HuH-7 (cell line): ENCODE results near the gene OCA2.
"Not testable (repeated sequence)": the region's sequence is repeated elsewhere in the genome, so short reads cannot be mapped to it uniquely, and the experiment has no call there.

Experiments used
- DNase-seq: peaks from one replicate; pipeline ENCODE4 v3.0.0; 2011; ENCODE audit warnings: low spot score

The OCA2 gene

DNA sequence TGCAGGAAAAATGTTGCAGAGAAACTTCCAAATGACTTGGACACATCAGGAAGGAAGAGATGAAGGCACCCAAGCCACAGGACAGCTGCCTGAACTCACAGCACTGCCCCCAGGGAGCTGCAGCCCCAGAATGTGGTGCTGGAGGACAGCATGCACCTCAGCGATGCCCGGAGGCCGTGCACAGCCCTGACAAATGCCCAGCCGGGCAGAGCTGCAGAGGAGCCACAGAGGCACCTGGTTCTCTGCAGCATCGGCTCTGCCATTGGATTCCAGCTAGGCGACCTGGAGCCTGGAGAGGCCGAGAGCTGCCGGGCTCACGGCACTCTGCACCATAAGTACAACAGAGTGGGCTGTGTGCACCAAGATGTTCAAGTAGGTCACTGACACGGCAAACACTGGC, 97.5 kb downstream of the OCA2 start:
- no peak for DNase-seq

DNA sequence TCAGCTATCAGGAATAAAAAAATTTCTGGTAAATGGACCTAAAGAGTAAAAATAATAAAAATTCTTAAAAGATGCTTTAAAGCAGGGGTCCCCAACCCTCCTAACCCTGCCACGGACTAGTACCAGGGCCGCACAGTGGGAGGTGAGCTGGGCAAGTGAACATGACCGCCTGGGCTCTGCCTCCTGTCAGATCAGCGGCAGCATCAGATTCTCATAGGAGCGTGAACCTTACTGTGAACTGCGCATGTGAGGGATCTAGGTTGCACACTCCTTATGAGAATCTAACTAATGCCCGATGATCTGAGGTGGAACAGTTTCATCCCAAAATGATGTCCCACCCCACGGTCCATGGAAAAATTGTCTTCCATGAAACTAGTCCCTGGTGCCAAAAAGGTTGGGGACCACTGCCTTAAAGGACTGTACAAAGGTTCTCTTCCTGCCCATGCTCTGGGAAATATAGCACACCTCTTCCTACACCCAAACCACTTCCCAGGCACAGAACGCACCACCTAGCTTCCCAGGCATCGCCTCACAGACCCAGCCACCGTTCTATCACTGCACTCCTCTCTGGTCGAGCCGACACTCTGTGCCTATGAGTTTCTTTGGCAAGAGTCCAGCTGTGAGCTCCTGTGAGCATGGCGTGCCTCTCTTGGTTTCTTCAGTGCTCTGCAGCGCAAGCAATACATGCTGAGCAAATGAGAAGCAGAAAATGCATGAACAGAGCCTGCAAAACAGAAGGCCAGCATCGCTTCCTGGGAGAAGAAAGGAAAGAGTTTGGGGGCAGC, 104.9 kb downstream of the OCA2 start:
- no peak for DNase-seq

DNA sequence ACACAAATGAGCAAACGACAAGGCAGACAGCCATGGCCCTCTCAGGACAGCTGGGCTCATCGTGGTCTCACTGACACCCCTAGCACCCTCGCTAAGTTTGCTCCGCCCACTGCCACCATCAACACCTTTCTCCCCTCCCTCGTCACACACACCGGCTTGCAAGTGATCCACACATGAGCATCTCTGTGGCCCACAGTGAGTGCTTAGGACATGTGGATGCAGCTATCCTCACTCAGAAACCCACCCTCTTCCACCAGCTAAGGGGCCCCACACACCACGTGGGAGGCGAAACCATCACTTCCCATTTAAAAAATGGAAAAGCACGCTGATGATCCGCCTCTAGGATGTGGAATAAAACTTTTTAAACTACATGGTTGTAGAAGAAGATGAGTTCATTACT, 105.6 kb downstream of the OCA2 start:
- no peak for DNase-seq

DNA sequence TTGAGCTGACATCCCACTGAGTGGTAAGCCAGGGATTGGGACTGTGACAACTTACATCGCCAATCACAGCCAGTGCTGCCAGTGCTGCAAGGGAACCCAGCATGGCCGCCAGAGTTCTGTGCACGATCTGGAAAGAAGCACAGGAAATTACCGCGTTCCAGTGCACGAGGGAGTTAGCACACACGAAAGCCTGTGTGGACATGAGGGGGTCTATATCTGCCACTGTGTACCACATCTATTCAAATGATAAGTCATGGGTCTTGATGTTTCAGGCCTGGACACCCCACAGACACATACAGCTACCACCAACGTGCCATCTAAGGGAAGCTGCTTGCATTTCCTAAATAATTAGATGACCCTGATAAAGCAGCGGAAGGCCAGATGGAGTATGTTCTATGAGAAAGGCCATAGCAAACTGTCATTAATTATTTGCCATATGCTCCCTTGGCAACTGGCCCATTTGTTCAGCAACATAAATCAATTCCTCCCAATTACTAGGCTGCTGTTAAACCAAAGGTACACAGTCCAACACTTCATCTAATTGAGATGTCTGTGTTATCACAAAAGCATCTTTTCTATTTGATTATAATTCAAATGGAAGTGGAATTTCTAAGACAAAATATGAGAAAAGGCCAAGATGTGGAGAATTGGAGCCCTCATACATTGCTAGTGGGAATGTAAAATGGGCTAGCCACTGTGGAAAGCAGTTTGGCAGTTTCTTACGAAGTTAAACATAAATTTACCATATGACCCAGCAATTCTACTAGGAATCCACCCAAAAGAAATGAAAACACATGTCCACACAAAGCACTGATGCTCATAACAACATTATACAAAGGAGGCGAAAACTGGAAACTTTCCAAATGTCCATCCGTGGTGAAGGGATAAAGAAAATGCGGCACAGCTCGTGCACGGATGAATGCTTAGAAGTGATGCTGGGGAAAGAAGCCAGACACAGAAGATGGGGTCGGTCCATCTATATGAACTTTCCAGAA, 108.3 kb downstream of the OCA2 start:
- DNase-seq = no peak

DNA sequence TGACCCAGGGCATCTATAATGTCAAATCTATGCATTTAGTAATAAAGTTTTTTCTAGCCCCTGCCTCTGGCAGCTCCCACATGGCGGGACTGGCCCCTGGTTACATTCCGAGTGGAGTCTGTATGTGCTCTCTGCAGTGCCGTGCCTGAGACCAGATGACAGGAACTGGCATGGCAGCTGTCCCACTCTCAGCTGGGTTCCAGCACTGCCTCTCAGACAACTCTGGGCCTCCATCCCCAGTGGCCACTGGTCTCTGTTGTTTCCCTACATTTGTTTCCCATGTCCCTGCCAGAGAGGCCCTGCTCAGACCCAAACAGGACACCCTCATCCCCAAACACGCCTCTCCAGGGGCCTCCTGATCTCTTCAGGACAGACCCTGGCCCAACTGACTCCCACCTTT, 109.3 kb downstream of the OCA2 start:
- DNase-seq = no peak

DNA sequence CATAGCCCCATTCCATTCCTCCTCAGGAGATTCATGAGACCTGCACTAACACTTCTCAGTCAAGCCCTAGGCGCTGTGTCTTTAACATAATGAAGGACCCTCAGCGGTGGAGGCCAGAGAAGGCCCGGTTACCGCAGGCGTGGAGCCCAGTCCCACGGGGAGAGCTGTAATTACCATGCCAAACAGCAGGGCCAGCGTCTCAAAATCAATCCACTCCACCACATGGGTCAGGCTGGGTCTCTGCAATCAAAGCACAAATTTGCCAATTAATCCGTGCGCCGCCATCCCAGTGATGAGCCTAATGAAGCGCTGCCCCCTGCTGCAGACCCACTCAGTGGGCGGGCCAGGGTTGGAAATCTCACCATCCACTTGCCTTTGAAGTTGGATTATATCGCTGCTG, 109.7 kb downstream of the OCA2 start:
- DNase-seq = no peak

DNA sequence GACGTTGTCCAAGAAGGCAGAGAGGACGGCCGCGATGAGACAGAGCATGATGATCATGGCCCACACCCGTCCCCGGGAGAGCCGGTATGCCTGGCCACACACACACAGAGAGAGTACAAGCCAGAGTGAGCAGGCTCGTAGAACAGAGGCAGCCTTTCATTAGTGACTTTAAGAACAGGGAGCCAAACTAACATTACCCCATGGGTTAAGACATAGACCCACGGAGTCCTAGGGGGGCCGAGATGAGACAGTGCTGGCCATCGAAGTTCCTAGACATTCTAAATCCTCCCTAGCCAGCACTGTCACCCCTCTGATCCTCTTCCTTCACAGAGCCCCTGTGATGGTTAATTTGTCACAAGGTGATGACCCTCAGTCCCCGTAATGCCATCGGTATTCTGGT, 114.0 kb downstream of the OCA2 start:
- DNase-seq = no peak

DNA sequence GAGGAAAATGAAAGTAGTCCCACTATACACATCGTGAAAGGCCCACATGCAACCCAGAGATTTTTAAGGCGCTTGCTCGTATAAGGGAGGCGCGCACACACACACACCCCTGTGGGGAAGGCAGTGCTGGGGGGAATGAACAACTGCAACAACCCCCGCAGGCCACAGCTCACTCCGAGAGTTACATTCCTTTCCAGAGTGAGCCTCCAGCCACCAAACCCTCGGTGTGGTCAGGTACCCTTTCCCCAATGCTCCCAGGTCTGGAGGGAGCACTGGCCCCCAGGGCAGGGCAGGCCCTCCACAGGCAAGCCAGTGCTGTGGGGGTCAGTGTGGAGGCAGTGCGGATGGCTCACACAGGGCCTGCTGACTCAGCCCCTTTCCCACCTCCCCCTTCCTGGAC, 115.6 kb downstream of the OCA2 start:
- no peak for DNase-seq

DNA sequence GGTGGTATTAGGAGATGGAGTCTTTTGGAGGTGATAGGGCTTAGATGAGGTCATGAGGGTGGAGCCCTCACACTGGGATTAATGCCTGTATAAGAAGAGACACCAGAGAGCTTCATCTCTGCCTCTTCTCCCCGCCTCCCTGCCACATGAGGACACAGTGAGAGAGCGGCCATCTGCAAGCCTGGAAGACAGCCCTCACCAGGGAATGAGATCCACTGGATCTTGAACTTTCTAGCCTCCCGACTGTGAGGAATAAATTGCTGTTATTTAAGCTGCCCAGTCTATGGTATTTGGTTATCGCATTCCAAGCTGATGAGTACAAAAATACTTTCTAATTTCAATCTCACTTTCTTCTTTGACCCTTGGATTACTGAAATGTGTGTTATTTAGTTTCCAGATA, 121.4 kb downstream of the OCA2 start:
- no peak for DNase-seq

DNA sequence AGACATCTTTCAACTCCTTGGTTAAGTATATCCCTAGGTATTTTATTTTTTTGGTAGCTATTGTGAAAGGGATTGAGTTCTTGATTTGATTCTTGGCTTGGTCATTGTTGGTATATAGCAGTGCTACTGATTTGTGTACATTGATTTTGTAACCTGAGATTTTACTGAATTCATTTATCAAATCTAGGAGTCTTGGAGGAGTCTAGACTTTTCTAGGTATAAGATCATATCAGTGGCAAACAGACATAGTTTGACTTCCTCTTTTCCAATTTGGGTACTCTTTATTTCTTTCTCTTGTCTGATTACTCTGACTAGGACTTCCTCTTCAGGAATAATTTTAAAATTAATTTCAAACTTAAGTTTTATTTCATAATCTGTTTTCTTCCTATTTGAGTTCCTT, 125.2 kb downstream of the OCA2 start:
- DNase-seq = no peak

DNA sequence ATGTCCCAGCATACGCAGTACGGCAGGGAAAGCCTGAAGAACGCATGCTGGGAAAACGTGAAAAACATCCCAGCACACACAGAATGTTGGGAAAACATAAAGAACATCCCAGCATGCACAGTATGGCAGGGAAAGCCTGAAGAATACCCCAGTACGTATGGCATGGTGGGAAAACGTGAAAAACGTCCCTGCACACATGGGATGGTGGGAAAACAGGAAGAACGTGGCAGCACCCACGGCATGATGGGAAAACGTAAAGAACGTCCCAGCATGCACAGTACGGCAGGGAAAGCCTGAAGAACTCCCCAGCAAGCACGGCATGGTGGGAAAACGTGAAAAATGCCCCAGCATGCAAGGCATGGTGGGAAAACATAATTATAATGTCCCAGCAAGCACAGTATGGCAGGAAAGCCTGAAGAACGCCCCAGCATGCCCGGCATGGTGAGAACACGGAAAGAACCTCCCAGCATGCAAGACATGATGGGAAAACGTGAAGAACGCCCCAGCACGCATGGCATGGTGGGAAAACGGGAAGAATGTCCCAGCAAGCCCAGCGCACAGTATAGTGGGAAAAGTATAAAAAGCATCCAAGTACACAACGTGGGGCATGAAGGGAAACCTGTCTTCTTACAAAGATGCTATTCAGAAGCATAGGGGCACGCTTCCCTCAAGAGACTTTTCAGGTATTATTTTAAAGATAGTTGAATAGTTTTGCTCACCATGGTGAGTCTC, 128.3 kb downstream of the OCA2 start:
- no peak for DNase-seq

DNA sequence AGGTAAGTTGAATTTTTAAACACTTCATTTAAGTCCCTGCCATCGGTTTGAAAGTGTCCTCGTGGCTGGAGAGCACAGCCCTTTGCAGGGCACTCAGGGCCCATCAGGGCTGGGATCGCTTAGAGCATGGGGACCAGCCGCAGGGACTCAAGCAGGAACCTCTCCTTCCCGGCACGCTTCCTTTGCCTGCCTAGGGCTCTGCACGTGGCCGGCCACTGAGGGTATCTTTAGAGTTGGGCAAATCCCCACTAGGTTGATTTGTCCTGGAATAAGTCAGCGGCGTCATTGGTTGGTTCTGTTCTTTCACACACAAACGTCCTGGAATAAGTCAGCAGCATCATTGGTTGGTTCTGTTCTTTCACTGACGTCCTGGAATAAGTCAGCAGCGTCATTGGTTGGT, 131.6 kb downstream of the OCA2 start:
- no peak for DNase-seq

DNA sequence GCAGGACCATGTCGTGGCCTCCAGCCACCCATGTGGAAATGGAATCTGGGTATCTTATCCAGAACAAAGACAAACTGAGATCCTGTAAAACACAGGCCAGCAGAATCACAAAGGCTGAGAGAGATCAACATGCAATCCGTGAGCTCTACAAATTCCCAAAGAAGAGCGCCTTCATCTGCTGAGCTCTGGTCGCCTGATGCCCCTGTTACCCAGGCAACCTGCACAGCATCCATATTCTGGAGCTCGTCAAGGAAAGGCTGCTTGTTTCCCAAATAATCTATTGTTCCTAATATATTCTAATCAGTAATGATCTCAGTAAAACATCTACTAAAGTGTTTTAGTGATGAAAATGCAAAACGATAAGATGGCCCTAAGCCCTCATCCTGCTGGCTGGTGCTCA, 133.6 kb downstream of the OCA2 start:
- no peak for DNase-seq

DNA sequence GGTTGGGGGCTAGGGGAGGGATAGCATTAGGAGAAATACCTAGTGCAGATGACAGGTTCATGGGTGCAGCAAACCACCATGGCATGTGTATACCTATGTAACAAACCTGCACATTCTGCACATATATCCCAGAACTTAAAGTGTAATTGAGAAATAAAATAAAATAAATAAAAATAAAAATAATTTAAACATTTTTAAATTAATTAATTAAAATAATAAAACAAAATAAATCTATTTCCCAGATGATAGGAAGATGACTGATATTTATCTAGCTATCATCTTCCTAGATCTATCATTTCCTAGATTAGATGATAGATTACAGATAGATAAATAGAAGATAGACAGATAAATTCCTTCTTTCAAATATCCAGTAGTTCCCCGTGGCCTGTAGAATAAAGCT, 137.3 kb downstream of the OCA2 start:
- no peak for DNase-seq

DNA sequence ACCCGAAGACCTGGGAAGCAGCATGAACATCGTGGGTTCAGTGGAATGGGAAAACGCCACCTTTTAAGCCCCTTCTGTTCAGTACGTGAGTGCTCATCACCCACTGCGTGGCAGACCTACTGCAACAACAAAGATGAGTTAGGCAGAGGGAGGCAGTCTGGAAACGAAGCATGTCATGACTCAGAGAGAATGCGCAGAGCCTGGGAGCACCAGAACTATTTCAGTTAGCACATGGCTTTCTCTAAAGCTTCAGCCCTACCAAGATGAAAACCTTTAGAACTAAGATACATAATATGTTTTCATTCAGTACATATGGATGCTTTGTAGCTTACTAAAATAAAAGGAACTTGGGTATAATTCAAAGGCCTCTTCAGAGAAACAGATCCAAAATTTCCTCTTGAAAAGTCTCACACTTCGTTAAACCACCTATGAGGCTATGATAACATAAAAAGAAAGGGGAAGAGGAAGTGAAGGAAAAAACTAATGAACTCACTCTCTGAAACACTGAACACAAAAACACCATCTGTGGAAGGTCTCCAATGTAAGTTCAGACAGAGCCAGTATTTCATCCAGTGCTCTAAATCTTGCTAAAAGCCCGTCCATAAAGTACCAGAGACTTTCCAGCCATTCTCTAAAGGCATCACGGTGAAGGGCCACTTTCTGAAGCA, 140.1 kb downstream of the OCA2 start:
- no peak for DNase-seq

DNA sequence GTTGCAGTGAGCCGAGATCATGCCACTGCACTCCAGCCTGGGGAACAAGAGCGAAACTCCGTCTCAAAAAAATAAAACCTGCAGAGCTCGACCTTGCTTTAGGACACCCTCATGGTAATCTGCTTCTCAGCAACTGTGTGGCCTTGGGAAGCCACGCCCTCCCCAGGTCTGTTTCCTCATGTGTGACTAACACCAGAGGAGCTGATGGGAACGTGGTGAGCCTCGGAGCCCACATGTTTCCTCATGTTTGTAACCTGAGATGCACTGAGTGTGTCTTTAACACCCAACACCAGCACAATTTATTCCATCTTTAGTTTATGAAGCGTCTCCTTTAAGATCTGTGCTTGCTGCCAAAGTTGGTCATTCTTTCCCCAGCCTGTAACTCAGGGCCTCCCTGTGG, 142.8 kb downstream of the OCA2 start:
- DNase-seq = no peak

DNA sequence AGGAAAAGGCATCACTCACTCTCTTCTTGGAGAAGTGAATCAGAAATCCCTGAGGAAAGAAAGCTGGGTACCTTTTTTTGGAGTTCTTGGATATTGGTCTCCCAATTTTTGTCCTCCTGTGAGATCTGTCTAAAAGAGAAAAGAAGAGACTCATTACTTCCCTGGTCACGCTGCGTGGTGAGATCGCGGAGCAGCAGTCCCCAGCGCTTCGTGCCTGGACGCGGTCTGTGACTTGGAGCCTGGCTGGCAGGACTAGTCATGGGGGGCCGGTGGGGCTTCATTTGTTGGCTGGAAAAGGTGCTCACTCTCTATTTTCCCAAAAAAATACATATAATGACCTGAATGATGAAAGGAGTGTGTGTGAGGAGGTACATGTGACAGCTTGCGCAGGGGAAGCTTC, 144.0 kb downstream of the OCA2 start:
- DNase-seq = no peak

DNA sequence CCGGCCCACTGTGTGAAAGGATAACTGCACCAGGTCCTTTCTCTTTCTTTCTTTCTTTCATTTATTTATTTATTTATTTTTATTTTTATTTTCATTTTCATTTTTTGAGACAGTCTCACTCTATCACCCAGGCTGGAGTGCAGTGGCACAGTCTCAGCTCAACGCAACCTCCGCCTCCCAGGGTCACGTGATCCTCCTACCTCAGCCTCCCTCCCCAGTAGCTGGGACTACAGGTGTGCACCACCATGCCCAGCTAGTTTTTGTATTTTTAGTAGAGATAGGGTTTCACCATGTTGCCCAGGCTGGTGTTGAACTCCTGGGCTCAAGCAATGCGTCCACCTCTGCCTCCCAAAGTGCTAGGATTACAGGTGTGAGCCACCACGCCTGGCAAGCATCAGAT, 146.5 kb downstream of the OCA2 start:
- DNase-seq = not testable (repeated sequence)

DNA sequence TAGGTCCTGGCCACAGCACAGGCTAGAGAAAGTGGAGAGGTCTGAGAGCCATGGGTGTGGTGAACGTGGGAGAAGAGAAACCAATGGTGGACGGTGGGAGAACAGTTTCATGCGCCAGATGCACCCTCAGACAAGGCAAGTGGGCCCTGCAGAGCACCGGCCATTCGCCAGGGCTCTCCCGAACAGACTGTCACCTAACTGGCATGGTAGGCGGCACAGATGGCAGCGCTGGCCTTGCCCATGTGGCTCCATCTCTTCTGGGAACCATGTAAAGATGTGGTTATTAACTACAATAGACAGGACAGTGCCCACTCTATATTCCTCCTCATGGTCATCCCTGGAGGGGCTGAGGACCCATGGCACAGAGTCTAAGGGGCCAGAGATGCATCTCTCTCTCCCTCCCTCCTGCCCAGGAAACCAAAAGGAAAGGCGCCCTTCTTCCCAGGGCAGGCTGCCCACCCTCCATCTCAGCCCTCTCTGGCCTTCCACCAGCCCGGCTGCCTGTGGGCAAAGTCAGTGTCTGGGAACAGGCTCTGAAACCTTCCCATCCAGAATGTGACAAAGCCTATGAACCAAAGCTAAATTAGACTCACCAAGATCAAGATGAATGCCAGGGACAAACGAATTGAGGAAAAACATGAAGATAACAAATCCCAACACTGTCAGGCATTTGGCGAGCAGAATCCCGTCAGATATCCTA, 147.8 kb downstream of the OCA2 start:
- DNase-seq = no peak

DNA sequence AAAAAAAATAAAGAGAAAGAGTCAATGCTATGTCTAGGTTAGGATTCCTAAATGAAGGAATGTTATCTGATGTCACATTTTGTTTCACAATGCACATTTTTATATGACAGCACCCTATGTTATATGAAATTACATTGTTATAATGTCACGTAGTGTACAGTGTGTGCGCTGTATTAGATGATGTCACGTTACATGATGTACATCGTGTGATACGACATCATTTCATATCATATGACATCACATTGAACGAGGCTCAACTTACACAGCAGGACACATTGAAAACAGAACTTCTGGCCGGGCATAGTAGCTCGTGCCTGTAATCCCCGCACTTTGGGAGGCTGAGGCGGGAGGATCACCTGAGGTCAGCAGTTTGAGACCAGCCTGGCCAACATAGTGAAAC, 150.0 kb downstream of the OCA2 start:
- DNase-seq = no peak

DNA sequence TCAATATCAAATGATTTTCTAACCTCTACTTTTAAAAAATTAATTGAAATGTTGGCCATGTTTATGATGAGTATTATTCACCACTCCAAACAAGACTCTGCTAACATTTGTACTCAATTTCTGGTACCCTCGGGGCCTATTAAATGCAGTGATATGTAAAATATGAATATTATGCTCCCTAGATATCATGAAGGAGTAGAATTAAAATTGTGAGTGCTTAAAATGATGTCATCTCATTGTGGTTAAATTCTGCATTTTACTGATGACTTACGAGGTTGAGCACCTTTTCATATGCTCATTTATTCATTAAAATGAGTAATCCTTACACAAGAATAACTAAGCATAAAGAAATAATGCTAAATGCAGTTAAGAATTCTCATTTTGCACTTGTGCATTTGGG, 159.9 kb downstream of the OCA2 start:
- no peak for DNase-seq
